Uterus (tissue), 2 donors: ENCODE measurements around the gene HDGFL3.
"Not testable (repeated sequence)": the region's sequence is repeated elsewhere in the genome, so short reads cannot be mapped to it uniquely, and the experiment has no call there.

ENCODE experiments used
- POLR2A ChIP-seq, 2 donors: fragments of 450-650 bp; IDR thresholded peaks; one replicate each; pipeline ENCODE4 v1.6.1; 2016; ENCODE audit warnings: antibody characterized with exemption in 2 of 2, mild to moderate bottlenecking in 1 of 2, moderate library complexity in 1 of 2
- TF ChIP-seq, protein P1 (sequence below), 4 experiments: fragments of 200-600 bp in 2 of 4; fragments of 450-650 bp in 2 of 4; sonication (generic) in 2 of 4; IDR thresholded peaks; one replicate each; pipeline ENCODE4 v1.5.1; 2016 to 2019; ENCODE audit warnings: antibody characterized with exemption in 4 of 4, mild to moderate bottlenecking in 2 of 4, moderate library complexity in 1 of 4

DNA sequence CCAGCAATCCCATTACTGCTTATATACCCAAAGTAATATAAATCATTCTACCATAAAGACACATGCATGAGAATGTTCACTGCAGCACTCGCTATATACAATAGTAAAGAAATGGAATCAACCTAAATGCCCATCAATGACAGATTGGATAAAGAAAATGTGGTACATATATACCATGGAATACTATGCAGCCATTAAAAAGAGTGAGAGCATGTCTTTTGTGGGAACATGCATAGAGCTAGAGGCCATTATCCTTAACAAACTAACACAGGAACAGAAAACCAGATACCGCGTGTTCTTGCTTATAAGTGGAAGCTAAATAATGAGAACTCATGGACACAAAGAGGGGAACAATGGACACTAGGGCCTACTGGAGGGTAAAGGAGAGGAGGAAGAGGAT is 65.5 kb downstream of the HDGFL3 start:
- TF ChIP-seq, protein P1, sequence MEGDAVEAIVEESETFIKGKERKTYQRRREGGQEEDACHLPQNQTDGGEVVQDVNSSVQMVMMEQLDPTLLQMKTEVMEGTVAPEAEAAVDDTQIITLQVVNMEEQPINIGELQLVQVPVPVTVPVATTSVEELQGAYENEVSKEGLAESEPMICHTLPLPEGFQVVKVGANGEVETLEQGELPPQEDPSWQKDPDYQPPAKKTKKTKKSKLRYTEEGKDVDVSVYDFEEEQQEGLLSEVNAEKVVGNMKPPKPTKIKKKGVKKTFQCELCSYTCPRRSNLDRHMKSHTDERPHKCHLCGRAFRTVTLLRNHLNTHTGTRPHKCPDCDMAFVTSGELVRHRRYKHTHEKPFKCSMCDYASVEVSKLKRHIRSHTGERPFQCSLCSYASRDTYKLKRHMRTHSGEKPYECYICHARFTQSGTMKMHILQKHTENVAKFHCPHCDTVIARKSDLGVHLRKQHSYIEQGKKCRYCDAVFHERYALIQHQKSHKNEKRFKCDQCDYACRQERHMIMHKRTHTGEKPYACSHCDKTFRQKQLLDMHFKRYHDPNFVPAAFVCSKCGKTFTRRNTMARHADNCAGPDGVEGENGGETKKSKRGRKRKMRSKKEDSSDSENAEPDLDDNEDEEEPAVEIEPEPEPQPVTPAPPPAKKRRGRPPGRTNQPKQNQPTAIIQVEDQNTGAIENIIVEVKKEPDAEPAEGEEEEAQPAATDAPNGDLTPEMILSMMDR (IDR thresholded peaks at IDR 0.05), result not testable (repeated sequence)
- TF ChIP-seq POLR2A (IDR thresholded peaks at IDR 0.05), result not testable (repeated sequence)
